H1 (cell line): ENCODE results near the gene PRKAR1B. TPM values are rescaled to one million over a fixed set of nuclear protein-coding genes. Genes with fewer than 3 reads are reported as not detected.

Experiments
- GTF2F1 ChIP-seq: IDR thresholded peaks from 2 replicates; pipeline ENCODE4 v1.6.1; 2012; ENCODE audit warnings: low read depth, low read length, improper control_type of control experiment, borderline replicate concordance
- SP1 ChIP-seq: IDR thresholded peaks from 2 replicates; pipeline ENCODE4 v1.6.1; 2011; ENCODE audit warnings: low read depth, low read length
- TEAD4 ChIP-seq: IDR thresholded peaks from 2 replicates; pipeline ENCODE4 v1.6.1; 2012; ENCODE audit warnings: low read depth, low read length, inconsistent platforms, mixed read lengths
- polyA plus RNA-seq, 7 experiments: library from polyadenylated mRNA; depleted of rRNA in 3 of 7; stranded (reverse) in 5 of 7; unstranded in 2 of 7; fragments of >200 nt in 5 of 7; fragments of 200-250 nt in 2 of 7; gene quantifications; 1 replicate in 5 of 7; 2 replicates in 1 of 7; 4 replicates in 1 of 7; pipeline versions ENCODE4 v1.2.1 to v1.2.3, GENCODE V29; 2011 to 2013; ENCODE audit warnings: missing spikeins in 2 of 7, mixed read lengths in 2 of 7
- total RNA-seq: library from RNA; stranded (reverse); fragmentation: NEBNext Ultra II Directional; extraction: Animal tissue kit (Norgen Biotek cat#: 25700); gene quantifications from 2 replicates; pipeline ENCODE4 v1.2.1, GENCODE V29; 2021

Gene PRKAR1B
- total and polyA plus RNA-seq, 2 of the 8 experiments (the other 6 are each of a cell fraction or from before 2014, with no cell fraction given), result 12.3 to 55.7 TPM

- TF ChIP-seq SP1 (no peak), TEAD4 (no peak), GTF2F1 (no peak)
Measured at GRCh38 chr7:716636-717035, 10.4 kb downstream of the PRKAR1B start (continued).
